Measurements from ENCODE around the gene DSCAM. TPM values are rescaled to one million over a fixed set of nuclear protein-coding genes. Genes with fewer than 3 reads are reported as not detected.

DSCAM gene
- total RNA-seq, 1 donor from 2014 or later = 4.4 TPM

DNA sequence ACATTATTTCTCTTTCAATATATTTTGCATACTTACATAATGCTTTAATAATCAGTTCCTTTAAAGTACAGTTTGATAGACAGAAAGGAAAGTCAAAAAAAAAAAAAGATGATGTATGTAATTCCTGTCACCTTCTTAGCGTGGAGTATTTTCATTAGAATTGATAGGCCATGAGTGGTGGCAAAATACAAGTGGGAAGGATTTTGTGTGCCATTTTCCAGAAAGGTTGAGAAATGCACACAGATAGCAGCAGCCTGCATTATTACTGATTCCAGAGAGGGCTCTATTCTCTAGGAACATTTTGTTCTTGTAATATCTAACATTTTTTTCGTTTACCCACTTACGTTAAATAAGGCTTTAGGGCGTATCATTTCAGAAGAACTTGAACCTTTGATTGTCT lies 475.6 kb downstream of the DSCAM start:
- H3K36me3 Mint-ChIP-seq (ENCODE audit: unreplicated experiment) = no peaks in the 10 kb centered on the region
- no peak for DNase-seq
- TF ChIP-seq, protein P1, sequence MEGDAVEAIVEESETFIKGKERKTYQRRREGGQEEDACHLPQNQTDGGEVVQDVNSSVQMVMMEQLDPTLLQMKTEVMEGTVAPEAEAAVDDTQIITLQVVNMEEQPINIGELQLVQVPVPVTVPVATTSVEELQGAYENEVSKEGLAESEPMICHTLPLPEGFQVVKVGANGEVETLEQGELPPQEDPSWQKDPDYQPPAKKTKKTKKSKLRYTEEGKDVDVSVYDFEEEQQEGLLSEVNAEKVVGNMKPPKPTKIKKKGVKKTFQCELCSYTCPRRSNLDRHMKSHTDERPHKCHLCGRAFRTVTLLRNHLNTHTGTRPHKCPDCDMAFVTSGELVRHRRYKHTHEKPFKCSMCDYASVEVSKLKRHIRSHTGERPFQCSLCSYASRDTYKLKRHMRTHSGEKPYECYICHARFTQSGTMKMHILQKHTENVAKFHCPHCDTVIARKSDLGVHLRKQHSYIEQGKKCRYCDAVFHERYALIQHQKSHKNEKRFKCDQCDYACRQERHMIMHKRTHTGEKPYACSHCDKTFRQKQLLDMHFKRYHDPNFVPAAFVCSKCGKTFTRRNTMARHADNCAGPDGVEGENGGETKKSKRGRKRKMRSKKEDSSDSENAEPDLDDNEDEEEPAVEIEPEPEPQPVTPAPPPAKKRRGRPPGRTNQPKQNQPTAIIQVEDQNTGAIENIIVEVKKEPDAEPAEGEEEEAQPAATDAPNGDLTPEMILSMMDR (IDR thresholded peaks at IDR 0.05; ENCODE audit: partially characterized antibody, unreplicated experiment) = no peak
- no peaks in the 10 kb centered on the region for H3K9me3 Mint-ChIP-seq (ENCODE audit: unreplicated experiment)
- no peaks in the 10 kb centered on the region for H3K27me3 Mint-ChIP-seq (ENCODE audit: unreplicated experiment)
- H3K27ac Mint-ChIP-seq (ENCODE audit: unreplicated experiment) = no peak overlapping the region
- no peak overlapping the region for H3K4me3 Mint-ChIP-seq (ENCODE audit: unreplicated experiment)
- H3K4me1 Mint-ChIP-seq (ENCODE audit: low read depth, unreplicated experiment) = no peaks in the 10 kb centered on the region

DNA sequence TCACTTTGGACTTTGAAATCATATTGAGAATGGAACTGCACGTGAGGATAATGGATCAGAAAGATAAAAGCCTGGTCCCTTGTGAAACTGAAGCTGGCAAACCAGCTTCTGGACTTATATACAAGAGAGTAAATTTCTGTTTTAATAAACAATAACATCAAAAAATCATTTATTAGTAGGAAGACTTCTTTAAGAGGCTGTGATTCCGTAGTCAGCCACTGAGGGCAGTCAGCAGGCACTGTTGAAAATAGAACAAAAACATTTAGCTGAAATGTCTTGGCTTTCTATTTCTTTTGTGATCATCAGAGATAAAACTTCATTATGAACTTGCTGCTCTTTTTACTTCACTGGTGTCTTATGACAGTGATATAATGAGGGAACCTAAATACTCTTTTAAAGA lies 490.3 kb downstream of the DSCAM start:
- Mint-ChIP-seq H3K27me3 (ENCODE audit: unreplicated experiment) (no peaks in the 10 kb centered on the region), H3K9me3 (ENCODE audit: unreplicated experiment) (no peaks in the 10 kb centered on the region), H3K27ac (ENCODE audit: unreplicated experiment) (no peak overlapping the region), H3K36me3 (ENCODE audit: unreplicated experiment) (no peaks in the 10 kb centered on the region), H3K4me3 (ENCODE audit: unreplicated experiment) (no peak overlapping the region), H3K4me1 (ENCODE audit: low read depth, unreplicated experiment) (no peaks in the 10 kb centered on the region)
- no peak for DNase-seq
- TF ChIP-seq, protein P1 (IDR thresholded peaks at IDR 0.05; ENCODE audit: partially characterized antibody, unreplicated experiment) = peak; percentile 24

DNA sequence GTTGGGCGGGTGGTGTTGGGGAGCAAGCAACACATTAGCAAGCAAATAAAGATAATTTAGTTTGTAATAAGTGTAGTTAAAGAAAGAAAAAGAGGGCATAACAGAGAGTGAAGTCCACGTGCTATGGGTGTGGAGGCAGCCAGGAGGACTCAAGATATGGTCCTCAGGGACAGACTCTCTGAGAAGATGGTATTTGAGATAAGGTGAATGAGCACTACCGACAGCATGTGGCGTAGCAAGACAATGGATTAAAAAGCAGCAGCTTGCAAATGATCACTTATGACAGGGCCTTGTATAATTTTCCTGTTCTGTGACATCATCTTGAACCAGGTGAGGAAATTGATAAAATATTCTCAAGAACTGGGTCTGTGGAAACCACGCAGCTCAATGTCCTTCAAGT lies 491.9 kb downstream of the DSCAM start:
- Mint-ChIP-seq H3K27ac (ENCODE audit: unreplicated experiment) (no peak overlapping the region), H3K4me3 (ENCODE audit: unreplicated experiment) (no peak overlapping the region), H3K4me1 (ENCODE audit: low read depth, unreplicated experiment) (no peaks in the 10 kb centered on the region), H3K27me3 (ENCODE audit: unreplicated experiment) (peaks cover 1% of the 10 kb centered on the region), H3K36me3 (ENCODE audit: unreplicated experiment) (peaks cover 4% of the 10 kb centered on the region), H3K9me3 (ENCODE audit: unreplicated experiment) (no peaks in the 10 kb centered on the region)
- TF ChIP-seq, protein P1 (IDR thresholded peaks at IDR 0.05; ENCODE audit: partially characterized antibody, unreplicated experiment) = no peak
- DNase-seq = no peak

DNA sequence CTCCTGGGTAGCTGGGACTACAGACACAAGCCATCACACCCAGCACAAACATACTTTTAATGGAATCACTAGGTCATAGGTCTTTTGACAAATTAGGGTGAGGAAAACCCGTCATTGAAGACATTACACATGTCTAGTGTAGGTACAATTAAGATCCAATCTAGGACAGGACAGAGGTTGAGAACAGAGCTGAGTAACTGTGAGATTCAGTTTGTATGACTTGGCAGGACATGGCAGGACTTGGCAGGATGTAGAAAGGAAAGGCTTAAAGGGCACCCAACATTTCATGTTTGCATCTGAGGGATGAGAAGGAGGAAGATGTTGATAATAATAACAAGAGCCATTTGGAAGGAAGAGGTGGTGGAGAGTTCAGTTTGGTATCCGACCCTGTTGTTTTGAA lies 496.0 kb downstream of the DSCAM start:
- Mint-ChIP-seq H3K4me3 (ENCODE audit: unreplicated experiment) (no peak overlapping the region), H3K4me1 (ENCODE audit: low read depth, unreplicated experiment) (no peaks in the 10 kb centered on the region), H3K9me3 (ENCODE audit: unreplicated experiment) (no peaks in the 10 kb centered on the region), H3K27ac (ENCODE audit: unreplicated experiment) (no peak overlapping the region), H3K36me3 (ENCODE audit: unreplicated experiment) (peaks cover 4% of the 10 kb centered on the region), H3K27me3 (ENCODE audit: unreplicated experiment) (peaks cover 1% of the 10 kb centered on the region)
- no peak for DNase-seq
- TF ChIP-seq, protein P1 (IDR thresholded peaks at IDR 0.05; ENCODE audit: partially characterized antibody, unreplicated experiment) = no peak

DNA sequence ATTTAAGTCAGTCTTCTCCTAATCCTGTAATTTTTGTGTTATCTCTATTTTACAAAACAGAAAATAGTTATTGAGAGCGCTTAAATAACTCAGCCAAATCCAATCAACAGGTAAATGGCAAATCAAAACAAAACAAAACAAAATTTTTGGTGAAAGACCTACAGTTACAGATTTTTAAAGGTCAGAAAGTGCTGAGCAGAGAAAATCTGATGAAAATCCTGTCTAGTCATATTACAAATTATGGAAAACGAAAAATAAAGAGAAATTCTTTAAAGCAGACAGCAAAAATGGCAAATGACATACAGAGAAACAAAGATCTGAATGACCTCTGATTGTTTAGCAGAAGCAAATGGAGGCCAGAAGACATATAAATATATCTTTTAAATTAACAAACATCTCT lies 497.4 kb downstream of the DSCAM start:
- peaks cover 4% of the 10 kb centered on the region for H3K36me3 Mint-ChIP-seq (ENCODE audit: unreplicated experiment)
- no peak overlapping the region for H3K4me3 Mint-ChIP-seq (ENCODE audit: unreplicated experiment)
- no peak overlapping the region for H3K27ac Mint-ChIP-seq (ENCODE audit: unreplicated experiment)
- peaks cover 2% of the 10 kb centered on the region for H3K4me1 Mint-ChIP-seq (ENCODE audit: low read depth, unreplicated experiment)
- peaks cover 1% of the 10 kb centered on the region for H3K27me3 Mint-ChIP-seq (ENCODE audit: unreplicated experiment)
- no peak for DNase-seq
- TF ChIP-seq, protein P1 (IDR thresholded peaks at IDR 0.05; ENCODE audit: partially characterized antibody, unreplicated experiment) = no peak
- H3K9me3 Mint-ChIP-seq (ENCODE audit: unreplicated experiment) = no peaks in the 10 kb centered on the region
